DMS53 treated with DMSO at 0.1 percent for 48 hours (cell line): ENCODE measurements around the gene STRIP1.

ENCODE experiments used
- DNase-seq: peaks from one replicate; lab custom pipeline; 2025; ENCODE audit not compliant: unreplicated experiment; lab: John Stamatoyannopoulos, UW

Gene STRIP1

DNA sequence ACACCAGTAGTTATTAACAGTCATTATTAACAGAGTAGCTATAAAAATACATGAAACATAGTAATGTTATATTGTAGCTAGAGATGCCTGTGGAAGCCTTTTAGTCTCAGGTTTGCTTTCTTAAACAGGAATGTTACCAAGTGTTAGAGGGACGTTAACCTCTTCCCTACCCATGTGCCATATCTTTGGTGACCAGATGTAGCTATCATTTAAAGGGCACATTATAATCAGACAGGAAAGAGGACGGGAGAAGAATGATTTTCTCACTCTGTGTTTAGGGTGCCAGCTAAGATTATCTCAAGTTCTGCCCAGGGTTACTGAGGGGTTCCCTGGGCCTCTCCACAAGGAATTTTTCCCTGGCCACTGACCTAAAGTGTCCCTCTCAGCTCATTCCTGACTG lies 57.0 kb downstream of the STRIP1 start:
- no peak for DNase-seq

DNA sequence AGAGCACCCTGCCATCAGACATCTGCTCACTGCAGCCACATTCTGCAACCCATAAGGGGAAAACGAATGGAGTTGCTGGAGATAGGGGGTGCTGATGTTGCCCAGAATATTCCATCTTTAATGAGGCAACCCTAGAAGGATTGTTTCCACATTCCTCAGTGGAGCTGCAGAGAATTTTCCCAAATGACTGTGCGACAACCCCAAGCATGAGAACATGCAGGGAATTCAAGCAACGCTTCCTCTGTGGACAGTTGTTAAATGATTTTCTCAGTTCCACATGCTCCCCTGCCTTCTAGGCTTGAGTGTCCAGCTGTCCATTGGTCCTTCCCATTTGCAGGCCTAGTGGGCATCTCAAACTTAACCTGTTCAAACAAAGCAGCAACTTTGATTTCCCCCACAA lies 57.4 kb downstream of the STRIP1 start:
- DNase-seq, result no peak

DNA sequence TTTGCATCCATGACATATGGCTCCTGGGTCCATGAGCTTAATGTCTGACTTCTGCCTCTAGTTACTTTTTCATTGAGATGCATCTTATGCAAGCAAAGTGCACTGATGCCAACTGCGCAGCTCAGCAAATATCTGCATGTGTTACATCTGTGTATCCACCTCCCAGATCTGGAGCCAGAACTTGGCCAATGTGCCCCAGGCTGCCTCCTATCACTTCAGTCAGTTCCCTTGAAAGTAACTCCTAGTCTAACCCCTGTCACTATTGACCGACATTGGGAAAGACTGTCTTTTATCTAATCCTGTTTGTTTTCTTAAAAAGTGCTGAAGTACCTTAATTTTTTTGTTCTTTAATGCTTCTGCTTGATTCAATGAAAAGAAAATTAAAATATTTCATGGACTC lies 58.6 kb downstream of the STRIP1 start:
- DNase-seq, result no peak

DNA sequence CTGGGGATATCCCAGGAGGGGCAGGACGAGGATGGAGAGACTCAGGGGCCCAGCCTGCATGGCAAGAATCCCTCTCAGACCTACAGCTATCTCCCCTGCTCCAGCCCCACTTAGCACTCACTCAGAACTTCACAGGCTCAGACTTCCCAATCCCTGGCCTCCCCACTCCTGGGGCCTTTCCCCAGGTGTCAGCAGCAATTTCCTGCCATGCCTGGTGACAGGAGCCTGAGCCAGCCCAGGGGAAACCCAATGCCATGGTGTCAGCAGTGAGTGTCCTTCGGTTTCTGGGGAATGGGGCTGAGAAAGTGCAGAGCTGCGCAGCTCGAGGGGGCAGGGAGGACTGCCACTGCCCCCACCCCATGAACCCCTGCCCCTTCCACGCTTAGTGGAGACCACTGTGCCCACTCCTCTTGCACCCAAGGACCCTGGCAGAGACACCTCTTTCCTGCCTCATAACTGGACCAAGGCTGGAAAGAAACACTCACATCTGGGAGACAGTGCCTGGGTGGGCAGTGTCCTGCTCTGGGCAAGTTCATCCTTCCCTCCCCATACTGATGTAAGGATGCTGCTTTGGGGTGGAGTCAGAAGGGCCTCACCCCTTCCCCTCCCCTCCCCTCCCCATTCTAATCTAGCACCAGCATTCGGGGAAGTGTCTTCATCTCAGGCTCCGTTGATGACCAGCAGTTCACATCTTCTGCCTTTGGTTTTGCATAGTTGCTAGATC lies 60.7 kb downstream of the STRIP1 start:
- DNase-seq, result no peak

DNA sequence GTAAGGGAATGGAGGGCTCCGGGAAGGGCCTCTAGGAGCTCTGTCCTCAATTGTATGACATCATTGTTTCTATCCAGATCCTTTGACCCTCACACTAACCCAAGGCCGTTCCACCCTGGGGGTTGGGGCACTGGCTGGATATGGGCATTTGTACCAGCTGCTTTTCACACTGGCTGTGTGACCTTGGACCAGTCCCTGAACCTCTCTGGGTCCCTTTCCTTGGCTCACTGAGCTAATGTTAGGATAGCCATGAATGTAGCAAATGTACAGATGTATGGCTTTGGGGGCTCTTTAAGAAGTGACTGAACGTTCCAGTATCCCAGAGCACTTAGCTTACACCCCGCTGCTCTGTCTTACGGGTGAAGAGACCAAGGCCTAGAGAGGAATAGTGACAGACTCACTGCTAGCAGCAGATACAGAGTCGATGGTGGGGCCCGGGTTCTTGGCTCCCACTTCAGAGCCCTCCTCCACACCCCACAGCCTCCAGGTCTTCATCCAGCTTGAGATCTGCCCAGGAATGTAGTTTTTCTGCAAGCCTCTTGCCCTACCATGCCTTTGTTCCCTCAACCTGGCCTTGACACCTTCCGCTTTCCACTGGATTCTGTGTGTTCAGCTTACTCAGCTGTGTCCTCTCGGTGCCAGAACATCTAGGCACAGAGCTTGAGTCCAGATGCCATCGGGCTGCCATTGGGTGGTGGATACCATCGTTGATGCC lies 63.2 kb downstream of the STRIP1 start:
- no peak for DNase-seq

DNA sequence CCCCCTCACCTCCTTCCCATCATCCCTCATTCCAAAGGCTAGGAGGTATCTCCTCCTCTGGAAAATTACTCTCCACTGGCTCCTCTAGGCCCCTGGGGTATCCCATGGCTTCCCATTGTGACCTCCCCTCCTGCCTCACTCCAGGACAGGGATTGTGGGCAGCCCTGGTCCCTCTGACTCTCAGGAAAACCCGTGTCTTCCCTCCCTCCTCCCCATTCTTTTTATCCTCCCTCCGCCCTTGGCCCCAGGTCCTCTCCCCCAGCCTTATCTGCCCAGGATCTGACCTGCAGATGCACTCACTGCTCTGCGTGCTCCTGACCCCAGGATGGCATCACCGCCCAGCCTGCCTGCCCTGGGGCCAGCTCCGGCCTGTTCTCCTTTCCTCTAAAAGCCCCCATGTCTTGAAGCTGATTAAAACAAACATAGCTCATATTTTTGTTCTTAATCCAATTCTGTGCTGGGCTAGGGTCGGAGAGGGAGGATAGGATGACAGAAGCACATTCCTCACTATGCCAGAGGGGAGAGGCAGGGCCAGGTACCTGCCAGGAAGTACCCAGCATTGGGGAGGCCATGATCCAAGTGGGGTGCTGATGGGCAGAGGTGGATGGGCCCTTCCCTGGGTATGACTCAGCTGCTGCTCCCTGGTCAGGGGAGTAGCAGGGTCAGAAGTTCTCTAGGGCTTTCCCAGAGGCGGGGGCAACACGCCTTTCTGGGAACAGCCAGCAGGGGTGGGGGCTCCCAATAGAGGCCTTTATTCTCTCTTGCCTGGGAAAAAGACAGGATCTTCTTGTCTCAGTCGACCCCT lies 64.0 kb downstream of the STRIP1 start:
- DNase-seq, result no peak

DNA sequence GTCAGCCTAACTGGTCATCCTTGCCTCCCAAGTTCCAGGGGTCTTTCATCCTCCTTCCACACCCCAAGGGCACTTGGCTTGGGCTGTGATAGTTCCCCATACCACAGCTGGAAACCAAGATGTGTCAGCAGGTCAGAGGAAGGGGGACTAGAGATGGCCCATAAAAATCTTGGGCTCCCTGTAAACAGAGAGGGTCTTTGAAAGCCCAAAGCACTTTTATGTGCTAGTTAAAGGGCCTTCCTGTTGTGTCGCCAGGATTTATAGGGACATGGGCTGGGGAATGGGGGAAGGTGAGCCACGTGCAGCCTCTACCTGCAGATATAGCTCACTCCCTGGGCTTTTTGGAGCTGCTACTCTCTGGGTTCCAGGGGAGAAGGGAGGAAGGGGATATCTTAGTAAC lies 65.9 kb downstream of the STRIP1 start:
- no peak for DNase-seq

DNA sequence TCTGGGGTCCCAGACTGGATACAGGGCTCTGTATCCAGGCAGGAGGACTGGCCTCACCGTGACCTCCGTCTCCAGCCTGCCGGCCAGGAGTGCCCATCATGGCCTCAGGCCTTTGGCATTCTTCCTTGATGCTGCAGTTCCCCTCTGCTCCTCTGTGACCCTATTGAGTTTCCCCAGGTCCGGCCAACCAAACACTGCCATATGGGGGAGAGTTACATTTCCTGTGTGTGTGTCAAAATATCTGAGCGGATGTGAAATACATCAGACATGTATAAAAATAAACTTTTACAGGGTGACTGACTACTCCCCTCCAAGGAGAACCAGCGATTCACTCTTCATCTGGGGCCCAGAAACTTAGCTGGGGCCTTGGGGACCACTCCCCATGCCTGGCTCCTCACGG lies 67.7 kb downstream of the STRIP1 start:
- no peak for DNase-seq
